ENCODE data around the gene PLSCR3. TPM values are rescaled to one million over a fixed set of nuclear protein-coding genes. Genes with fewer than 3 reads are reported as not detected.

The PLSCR3 gene
- total RNA-seq, 4 donors from 2014 or later, result 21.6 to 55.3 (median 40.7) TPM

DNA sequence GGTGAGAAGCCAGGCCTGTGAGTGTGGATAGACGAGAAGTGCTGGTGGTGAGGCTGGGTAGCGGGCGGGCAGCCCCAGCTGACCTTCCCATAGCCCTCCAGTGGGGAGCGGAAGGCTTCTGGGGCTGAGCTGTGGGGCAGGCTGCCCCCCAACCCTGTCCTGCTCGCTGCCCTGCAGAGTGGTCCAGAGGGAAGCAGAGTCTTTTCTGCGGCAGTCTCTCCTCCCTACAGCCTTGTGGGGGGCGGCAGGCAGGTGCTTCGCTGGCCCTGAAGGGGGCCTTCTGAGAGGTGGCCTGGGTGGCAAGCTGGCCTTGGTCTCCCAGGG lies 17.1 kb upstream of the PLSCR3 start:
- DNase-seq (ENCODE audit: low spot score in 2 of 2), result no peak
- Histone ChIP-seq H3K4me1 (peaks cover 3% of the 10 kb centered on the region), H3K36me3 (peaks cover 24% of the 10 kb centered on the region), H3K27me3 (no peaks in the 10 kb centered on the region), H3K4me3 (no peak overlapping the region), H3K27ac (no peak overlapping the region), H3K9me3 (no peaks in the 10 kb centered on the region)
- no peak for TF ChIP-seq POLR2AphosphoS5 (IDR thresholded peaks at IDR 0.05)
- TF ChIP-seq EP300 (IDR thresholded peaks at IDR 0.05), result no peak
- TF ChIP-seq, protein P1, sequence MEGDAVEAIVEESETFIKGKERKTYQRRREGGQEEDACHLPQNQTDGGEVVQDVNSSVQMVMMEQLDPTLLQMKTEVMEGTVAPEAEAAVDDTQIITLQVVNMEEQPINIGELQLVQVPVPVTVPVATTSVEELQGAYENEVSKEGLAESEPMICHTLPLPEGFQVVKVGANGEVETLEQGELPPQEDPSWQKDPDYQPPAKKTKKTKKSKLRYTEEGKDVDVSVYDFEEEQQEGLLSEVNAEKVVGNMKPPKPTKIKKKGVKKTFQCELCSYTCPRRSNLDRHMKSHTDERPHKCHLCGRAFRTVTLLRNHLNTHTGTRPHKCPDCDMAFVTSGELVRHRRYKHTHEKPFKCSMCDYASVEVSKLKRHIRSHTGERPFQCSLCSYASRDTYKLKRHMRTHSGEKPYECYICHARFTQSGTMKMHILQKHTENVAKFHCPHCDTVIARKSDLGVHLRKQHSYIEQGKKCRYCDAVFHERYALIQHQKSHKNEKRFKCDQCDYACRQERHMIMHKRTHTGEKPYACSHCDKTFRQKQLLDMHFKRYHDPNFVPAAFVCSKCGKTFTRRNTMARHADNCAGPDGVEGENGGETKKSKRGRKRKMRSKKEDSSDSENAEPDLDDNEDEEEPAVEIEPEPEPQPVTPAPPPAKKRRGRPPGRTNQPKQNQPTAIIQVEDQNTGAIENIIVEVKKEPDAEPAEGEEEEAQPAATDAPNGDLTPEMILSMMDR (IDR thresholded peaks at IDR 0.05), result no peak
- no peak for TF ChIP-seq POLR2A (IDR thresholded peaks at IDR 0.05)
- WGBS, result 98% methylated on average over 6 of the region's 8 CpGs

DNA sequence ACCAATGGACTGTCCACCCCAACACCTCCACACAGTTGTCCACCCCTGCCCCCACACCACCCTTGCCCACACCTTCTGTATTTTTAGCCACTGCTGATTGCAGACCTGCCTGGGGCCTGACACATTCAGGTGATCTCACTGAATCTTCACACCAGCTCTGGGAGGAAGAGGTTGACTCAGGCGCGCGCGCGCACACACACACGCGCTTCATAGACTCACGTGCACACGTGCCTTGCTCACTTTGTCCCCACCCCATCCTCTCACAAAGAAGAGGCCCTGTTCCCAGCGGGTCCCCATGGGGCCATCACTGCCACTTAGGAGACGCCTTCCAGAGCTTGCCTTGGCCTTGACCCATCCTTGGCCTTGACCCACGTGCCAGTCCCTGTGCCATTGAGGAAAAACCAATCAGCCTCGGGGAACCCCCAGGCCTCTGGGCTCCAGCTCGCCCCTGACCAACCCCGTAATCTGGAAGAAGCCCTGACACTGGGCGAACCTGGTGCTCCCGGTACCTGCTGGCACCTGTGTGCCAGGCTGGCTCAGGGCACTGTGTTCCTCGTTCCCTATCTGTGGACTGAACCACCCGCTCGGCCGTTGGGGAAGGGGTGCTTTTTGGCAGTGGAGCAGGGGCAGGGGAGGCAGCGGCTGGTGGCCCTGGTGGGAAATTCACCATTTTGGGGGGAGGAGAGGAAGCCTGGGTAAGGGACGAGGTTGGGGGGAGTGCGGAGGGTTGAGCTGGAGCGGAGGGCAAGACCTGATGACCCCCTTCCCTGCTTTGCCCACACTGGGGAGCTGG lies 16.5 kb upstream of the PLSCR3 start:
- Histone ChIP-seq H3K4me1 (peaks cover 8% of the 10 kb centered on the region), H3K36me3 (peaks cover 22% of the 10 kb centered on the region), H3K4me3 (no peak overlapping the region), H3K27ac (no peak overlapping the region), H3K27me3 (no peaks in the 10 kb centered on the region), H3K9me3 (no peaks in the 10 kb centered on the region)
- no peak for DNase-seq (ENCODE audit: low spot score in 2 of 2)
- TF ChIP-seq EP300 (IDR thresholded peaks at IDR 0.05) (no peak), POLR2AphosphoS5 (IDR thresholded peaks at IDR 0.05) (no peak), POLR2A (IDR thresholded peaks at IDR 0.05) (no peak)
- TF ChIP-seq, protein P1 (IDR thresholded peaks at IDR 0.05), result no peak
- WGBS, result 94% methylated on average over 22 of the region's 25 CpGs

DNA sequence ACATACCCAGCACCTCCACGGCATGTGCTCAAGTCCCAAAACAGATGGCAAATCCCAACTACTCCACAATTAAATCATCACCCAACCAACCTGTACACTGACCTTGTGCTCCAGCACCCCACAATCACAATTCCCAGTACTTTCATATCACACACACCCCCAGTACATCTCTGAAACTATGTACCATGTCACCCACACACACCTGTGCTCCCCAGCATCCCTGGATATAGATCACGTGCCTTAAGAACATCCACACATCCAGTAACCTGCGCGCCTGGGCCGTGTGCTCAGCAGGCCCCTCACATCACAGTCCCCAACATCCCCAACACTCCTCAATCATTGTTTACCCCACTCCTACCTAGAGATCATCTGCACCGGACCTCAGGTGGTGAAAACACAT lies 15.4 kb upstream of the PLSCR3 start:
- 93% methylated on average over 6 of the region's 6 CpGs for WGBS
- TF ChIP-seq EP300 (IDR thresholded peaks at IDR 0.05) (no peak), POLR2A (IDR thresholded peaks at IDR 0.05) (no peak), POLR2AphosphoS5 (IDR thresholded peaks at IDR 0.05) (no peak)
- TF ChIP-seq, protein P1 (IDR thresholded peaks at IDR 0.05), result no peak
- no peak for DNase-seq (ENCODE audit: low spot score in 2 of 2)
- Histone ChIP-seq H3K4me3 (no peak overlapping the region), H3K4me1 (peaks cover 19% of the 10 kb centered on the region), H3K27ac (no peak overlapping the region), H3K9me3 (no peaks in the 10 kb centered on the region), H3K36me3 (peaks cover 14% of the 10 kb centered on the region), H3K27me3 (no peaks in the 10 kb centered on the region)

DNA sequence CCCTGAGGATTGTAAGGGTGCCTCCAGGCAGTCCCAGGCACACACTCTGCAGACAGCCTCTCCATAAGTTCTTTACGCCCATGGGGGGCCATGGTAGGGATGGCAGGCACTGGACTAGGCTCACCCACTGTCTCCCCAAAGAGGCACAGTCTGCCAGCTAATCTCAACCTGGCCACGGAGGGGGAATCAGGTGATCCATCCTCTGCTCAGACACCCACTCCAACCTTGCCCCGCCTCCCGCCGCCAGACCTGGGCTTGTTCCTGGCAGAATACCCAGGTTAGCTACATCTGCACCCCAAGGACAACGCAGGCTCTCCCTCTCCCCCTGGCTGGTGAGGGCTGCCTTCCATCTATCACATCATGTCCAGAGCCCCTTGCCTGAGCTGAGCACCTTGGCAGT lies 14.5 kb upstream of the PLSCR3 start:
- WGBS, result 73% methylated on average over 6 of the region's 6 CpGs
- TF ChIP-seq EP300 (IDR thresholded peaks at IDR 0.05) (no peak), POLR2A (IDR thresholded peaks at IDR 0.05) (no peak), POLR2AphosphoS5 (IDR thresholded peaks at IDR 0.05) (no peak)
- TF ChIP-seq, protein P1 (IDR thresholded peaks at IDR 0.05), result no peak
- Histone ChIP-seq H3K36me3 (peaks cover 12% of the 10 kb centered on the region), H3K27me3 (no peaks in the 10 kb centered on the region), H3K9me3 (no peaks in the 10 kb centered on the region), H3K27ac (no peak overlapping the region), H3K4me3 (no peak overlapping the region), H3K4me1 (peaks cover 22% of the 10 kb centered on the region)
- peak in 1 of 2 donors; percentile 50 for DNase-seq (ENCODE audit: low spot score in 2 of 2)

DNA sequence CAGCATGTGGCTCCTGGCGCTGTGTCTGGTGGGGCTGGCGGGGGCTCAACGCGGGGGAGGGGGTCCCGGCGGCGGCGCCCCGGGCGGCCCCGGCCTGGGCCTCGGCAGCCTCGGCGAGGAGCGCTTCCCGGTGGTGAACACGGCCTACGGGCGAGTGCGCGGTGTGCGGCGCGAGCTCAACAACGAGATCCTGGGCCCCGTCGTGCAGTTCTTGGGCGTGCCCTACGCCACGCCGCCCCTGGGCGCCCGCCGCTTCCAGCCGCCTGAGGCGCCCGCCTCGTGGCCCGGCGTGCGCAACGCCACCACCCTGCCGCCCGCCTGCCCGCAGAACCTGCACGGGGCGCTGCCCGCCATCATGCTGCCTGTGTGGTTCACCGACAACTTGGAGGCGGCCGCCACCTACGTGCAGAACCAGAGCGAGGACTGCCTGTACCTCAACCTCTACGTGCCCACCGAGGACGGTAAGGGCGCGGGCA lies 14.0 kb upstream of the PLSCR3 start:
- Histone ChIP-seq H3K27me3 (no peaks in the 10 kb centered on the region), H3K27ac (no peak overlapping the region), H3K36me3 (peaks cover 12% of the 10 kb centered on the region), H3K9me3 (no peaks in the 10 kb centered on the region), H3K4me1 (peaks cover 24% of the 10 kb centered on the region), H3K4me3 (no peak overlapping the region)
- DNase-seq (ENCODE audit: low spot score in 2 of 2), result peak in 1 of 2 donors; percentile 48
- 55% methylated on average over 37 of the region's 58 CpGs for WGBS
- TF ChIP-seq POLR2AphosphoS5 (IDR thresholded peaks at IDR 0.05), result no peak
- no peak for TF ChIP-seq POLR2A (IDR thresholded peaks at IDR 0.05)
- no peak for TF ChIP-seq EP300 (IDR thresholded peaks at IDR 0.05)
- TF ChIP-seq, protein P1 (IDR thresholded peaks at IDR 0.05), result no peak
